CD14-positive monocyte (primary cell): Measurements from ENCODE around the gene TMED1. TPM values are rescaled to one million over a fixed set of nuclear protein-coding genes. Genes with fewer than 3 reads are reported as not detected.

Experiments
- DNase-seq, 3 donors: peaks; one replicate each; pipeline ENCODE4 v3.0.0-alpha.2; 2011 to 2022
- H2AFZ ChIP-seq: 2 replicates; pipeline ENCODE4 v1.6.0; 2012; ENCODE audit warnings: mild to moderate bottlenecking, low read depth, low read length, inconsistent platforms; ENCODE audit not compliant: insufficient read depth, poor library complexity, severe bottlenecking
- H3K27ac ChIP-seq, 2 donors: 1 replicate in 1 of 2; 2 replicates in 1 of 2; pipeline ENCODE4 v1.5.1; 2012 to 2013; ENCODE audit warnings: low read length in 2 of 2, control low read depth in 1 of 2, inconsistent platforms in 1 of 2, low read depth in 1 of 2, mild to moderate bottlenecking in 1 of 2
- H3K27me3 ChIP-seq, 2 donors: one replicate each; pipeline versions ENCODE4 v1.6.0 to v1.6.1; 2011 to 2013; ENCODE audit warnings: low read length in 2 of 2; ENCODE audit not compliant: control insufficient read depth in 2 of 2, insufficient read depth in 2 of 2
- H3K36me3 ChIP-seq, 2 donors: replicated peaks in 1 of 2; 1 replicate in 1 of 2; 2 replicates in 1 of 2; pipeline versions ENCODE4 v1.5.1 to v1.6.1; 2012 to 2013; ENCODE audit warnings: low read length in 2 of 2, control low read depth in 1 of 2, inconsistent platforms in 1 of 2, mild to moderate bottlenecking in 1 of 2; ENCODE audit not compliant: insufficient read depth in 2 of 2, control insufficient read depth in 1 of 2
- H3K4me1 ChIP-seq, 2 donors: 1 replicate in 1 of 2; 2 replicates in 1 of 2; pipeline versions ENCODE4 v1.5.1 to v1.6.1; 2012 to 2013; ENCODE audit warnings: low read length in 2 of 2, control low read depth in 1 of 2, inconsistent platforms in 1 of 2, mild to moderate bottlenecking in 1 of 2, moderate library complexity in 1 of 2; ENCODE audit not compliant: insufficient read depth in 2 of 2, control insufficient read depth in 1 of 2
- H3K4me2 ChIP-seq: replicated peaks from 2 replicates; pipeline ENCODE3; 2012; ENCODE audit warnings: low read length, moderate library complexity, mild to moderate bottlenecking; ENCODE audit not compliant: poor library complexity, severe bottlenecking; ENCODE audit errors: extremely low read depth
- H3K4me3 ChIP-seq, 3 experiments: fragments of 200-600 bp in 1 of 3; sonication (generic) in 1 of 3; replicated peaks in 1 of 3; 1 replicate in 2 of 3; 2 replicates in 1 of 3; pipeline ENCODE4 v1.5.1; 2011 to 2013; ENCODE audit warnings: low read length in 3 of 3, mild to moderate bottlenecking in 3 of 3, control low read depth in 2 of 3, low read depth in 2 of 3, inconsistent platforms in 1 of 3, moderate library complexity in 1 of 3
- H3K79me2 ChIP-seq: 2 replicates; pipeline ENCODE4 v1.6.0; 2012; ENCODE audit warnings: mild to moderate bottlenecking, control low read depth, inconsistent platforms, low read length, moderate library complexity; ENCODE audit not compliant: insufficient read depth
- H3K9ac ChIP-seq: 2 replicates; pipeline ENCODE4 v1.6.0; 2017; ENCODE audit warnings: low read length, mild to moderate bottlenecking; ENCODE audit not compliant: insufficient read depth, poor library complexity, severe bottlenecking
- H3K9me3 ChIP-seq, 2 donors: replicated peaks in 1 of 2; 1 replicate in 1 of 2; 2 replicates in 1 of 2; pipeline versions ENCODE4 v1.5.1 to v1.6.1; 2012 to 2013; ENCODE audit warnings: low read length in 2 of 2, control low read depth in 1 of 2; ENCODE audit not compliant: control insufficient read depth in 1 of 2, insufficient read depth in 1 of 2
- H4K20me1 ChIP-seq: 2 replicates; pipeline ENCODE4 v1.6.0; 2012; ENCODE audit warnings: mild to moderate bottlenecking, low read length, control low read depth, moderate library complexity; ENCODE audit not compliant: insufficient read depth
- H3K27ac Mint-ChIP-seq, 7 donors: one replicate each; pipeline ENCODE4 v1.8.0; 2020; ENCODE audit warnings: mild to moderate bottlenecking in 7 of 7, mixed read lengths in 7 of 7, moderate library complexity in 6 of 7, inconsistent platforms in 2 of 7
- H3K27me3 Mint-ChIP-seq, 3 donors: one replicate each; pipeline ENCODE4 v1.8.0; 2021 to 2022; ENCODE audit warnings: low read depth in 3 of 3, mild to moderate bottlenecking in 3 of 3, mixed read lengths in 3 of 3, moderate library complexity in 3 of 3, inconsistent platforms in 1 of 3
- H3K36me3 Mint-ChIP-seq, 2 donors: one replicate each; pipeline ENCODE4 v1.8.0; 2020; ENCODE audit warnings: mixed read lengths in 2 of 2, inconsistent platforms in 1 of 2, mild to moderate bottlenecking in 1 of 2
- H3K4me1 Mint-ChIP-seq: one replicate; pipeline ENCODE4 v1.8.0; 2020; ENCODE audit warnings: mild to moderate bottlenecking, mixed read lengths
- H3K4me3 Mint-ChIP-seq, 2 donors: one replicate each; pipeline ENCODE4 v1.8.0; 2020; ENCODE audit warnings: mild to moderate bottlenecking in 2 of 2, mixed read lengths in 2 of 2, moderate library complexity in 1 of 2
- H3K9me3 Mint-ChIP-seq, 7 donors: one replicate each; pipeline ENCODE4 v1.8.0; 2020 to 2022; ENCODE audit warnings: mixed read lengths in 7 of 7, mild to moderate bottlenecking in 6 of 7, moderate library complexity in 6 of 7, inconsistent platforms in 2 of 7
- CTCF ChIP-seq: fragments of 200-600 bp; IDR thresholded peaks from one replicate; pipeline ENCODE4 v1.8.0; 2022; ENCODE audit warnings: antibody characterized with exemption, mild to moderate bottlenecking
- WGBS: methylation state at CpG from one replicate; pipeline ENCODE4 v1.1.5; 2013; ENCODE audit warnings: missing lambda C conversion rate; ENCODE audit not compliant: insufficient coverage; 5-methylcytosine and 5-hydroxymethylcytosine counted together
- intact Hi-C, 2 donors: fragments of 100-400 bp; cut with micrococcal nuclease; formaldehyde crosslinking; loops; one replicate each; pipeline versions ENCODE4 v1.15.0 to v1.15.1; 2023
- polyA plus RNA-seq, 3 donors: library from polyadenylated mRNA; depleted of rRNA in 1 of 3; unstranded in 2 of 3; stranded (reverse) in 1 of 3; fragments of 300-500 nt in 2 of 3; fragments of >200 nt in 1 of 3; fragmentation: Illumina TruSeq in 2 of 3; gene quantifications; 1 replicate in 2 of 3; 2 replicates in 1 of 3; pipeline ENCODE4 v1.2.3, GENCODE V29; 2012 to 2021

The TMED1 gene
- polyA plus RNA-seq, 3 donors = 23.2 to 56.7 (median 51.3) TPM

- Histone ChIP-seq H3K79me2 (peaks cover 31% of the 10 kb centered on the region), H3K27me3 (peaks cover 0 to 8% of the 10 kb centered on the region in 2 donors), H3K27ac (peak overlapping the region in 1 of 2 donors; percentile 51), H4K20me1 (peaks cover 22% of the 10 kb centered on the region), H3K36me3 (peaks cover 14 to 15% of the 10 kb centered on the region in 2 donors), H2AFZ (peak overlapping the region; percentile 78), H3K4me1 (peaks cover 47 to 61% of the 10 kb centered on the region in 2 donors), H3K4me3 (peak overlapping the region; percentile 60 to 79 (median 60)), H3K4me2 (peak overlapping the region; percentile 94), H3K9me3 (no peaks in the 10 kb centered on the region), H3K9ac (peak overlapping the region; percentile 73)
- Mint-ChIP-seq H3K9me3 (peaks cover 0 to 2% (median 0%) of the 10 kb centered on the region in 7 donors), H3K27ac (peak overlapping the region in 2 of 7 donors; percentile 58 to 61), H3K4me3 (peak overlapping the region; percentile 83 to 84), H3K27me3 (peaks cover 7 to 8% (median 7%) of the 10 kb centered on the region in 3 donors), H3K36me3 (peaks cover 24 to 34% of the 10 kb centered on the region in 2 donors), H3K4me1 (peaks cover 48% of the 10 kb centered on the region)
- no peak for TF ChIP-seq CTCF
- peak in 1 of 3 donors; percentile 37 for DNase-seq
- intact Hi-C loops = loop anchor here (5.0 to 10.0 kb wide), 2 partner anchors 35 to 53 kb away; partner anchors contain the start of genes TIMM29 (in 1 of the 2), TMED1 (in 1 of the 2) and YIPF2 (in 1 of the 2)
- under 1% methylated on average over 69 of the region's 90 CpGs for WGBS
These were observed 35.9 kb upstream of the TMED1 start for GRCh38 chr19:10871711-10872545.

- Histone ChIP-seq H3K4me1 (peaks cover 39 to 57% of the 10 kb centered on the region in 2 donors), H3K4me2 (peak within 1 kb of the TSS; percentile 94), H3K9me3 (no peaks in the 10 kb centered on the region), H3K36me3 (peaks cover 14 to 15% of the 10 kb centered on the region in 2 donors), H3K4me3 (peak within 1 kb of the TSS; percentile 60 to 79 (median 60)), H3K27ac (peak within 1 kb of the TSS; percentile 50 to 51), H3K9ac (peak within 1 kb of the TSS; percentile 73), H3K27me3 (peaks cover 0 to 8% of the 10 kb centered on the region in 2 donors), H4K20me1 (peaks cover 18% of the 10 kb centered on the region), H3K79me2 (peaks cover 31% of the 10 kb centered on the region), H2AFZ (peak within 1 kb of the TSS; percentile 78)
- peak within 1 kb of the TSS; percentile 79 to 95 (median 91) for H3K27ac Mint-ChIP-seq
- under 1% methylated on average over 96 of the region's 99 CpGs for WGBS
- H3K9me3 Mint-ChIP-seq = peaks cover 0 to 2% (median 0%) of the 10 kb centered on the region in 7 donors
- peaks cover 7 to 8% (median 7%) of the 10 kb centered on the region in 3 donors for H3K27me3 Mint-ChIP-seq
- peak; percentile 56 for TF ChIP-seq CTCF
- peaks cover 41% of the 10 kb centered on the region for H3K4me1 Mint-ChIP-seq
- peak; percentile 95 to 99 (median 98) for DNase-seq
- intact Hi-C loops = loop anchor here (5.0 to 10.0 kb wide), 2 partner anchors 34 to 54 kb away; partner anchors contain the start of genes TIMM29 (in 1 of the 2), TMED1 (in 1 of the 2) and YIPF2 (in 1 of the 2)
- H3K36me3 Mint-ChIP-seq = peaks cover 24 to 34% of the 10 kb centered on the region in 2 donors
- peak within 1 kb of the TSS; percentile 83 to 84 for H3K4me3 Mint-ChIP-seq
These were observed 35.1 kb upstream of the TMED1 start, which contains the start of gene CARM1 for GRCh38 chr19:10870955-10871603. Gene CARM1, plus strand, starts transcription at chr19:10871553. Its CDS starts 150 bp downstream, at chr19:10871703.
